NCI-H2196 (cell line): ENCODE data around the gene TUFT1.
"Not testable (repeated sequence)": the region's sequence is repeated elsewhere in the genome, so short reads cannot be mapped to it uniquely, and the experiment has no call there.

Experiments
- DNase-seq: peaks from one replicate; lab custom pipeline; 2025; ENCODE audit not compliant: unreplicated experiment; lab: John Stamatoyannopoulos, UW

TUFT1 gene

DNA sequence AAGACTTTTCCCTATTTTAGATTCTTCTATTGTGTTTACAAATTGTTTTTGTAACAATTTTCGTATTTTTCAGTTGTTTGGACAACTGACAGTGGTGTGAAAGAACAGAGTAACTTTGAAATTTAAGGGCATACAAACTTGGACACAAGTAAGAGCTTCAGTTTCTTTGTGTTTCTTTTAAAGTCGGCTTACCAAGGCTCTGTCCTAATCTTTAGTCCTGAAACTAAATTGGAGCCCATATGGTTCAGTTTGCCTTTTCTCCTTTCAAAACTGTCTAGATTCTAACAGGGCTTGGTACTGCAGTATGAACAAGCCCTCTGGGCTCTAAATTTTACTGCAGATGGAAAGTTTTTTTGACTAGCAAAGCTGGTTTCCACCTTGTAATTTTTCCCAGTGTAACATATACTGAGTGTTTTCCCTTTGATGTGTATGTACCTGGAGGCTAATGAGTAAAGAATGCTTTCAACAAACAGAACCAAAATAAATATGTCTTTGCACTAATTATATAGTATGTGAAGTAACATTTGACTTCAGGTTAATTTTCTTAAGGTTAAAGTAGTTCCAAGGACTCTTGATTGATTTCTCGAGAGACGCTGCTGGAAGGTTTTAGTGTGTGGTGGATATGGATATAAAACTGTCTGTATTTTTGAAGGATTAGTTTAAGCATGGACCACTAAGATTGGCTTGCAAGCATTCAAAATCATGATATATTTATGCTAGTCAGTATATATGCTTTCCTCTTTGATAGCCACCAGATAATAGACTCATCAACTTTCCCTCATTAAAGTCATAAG lies 75.8 kb downstream of the TUFT1 start:
- no peak for DNase-seq

DNA sequence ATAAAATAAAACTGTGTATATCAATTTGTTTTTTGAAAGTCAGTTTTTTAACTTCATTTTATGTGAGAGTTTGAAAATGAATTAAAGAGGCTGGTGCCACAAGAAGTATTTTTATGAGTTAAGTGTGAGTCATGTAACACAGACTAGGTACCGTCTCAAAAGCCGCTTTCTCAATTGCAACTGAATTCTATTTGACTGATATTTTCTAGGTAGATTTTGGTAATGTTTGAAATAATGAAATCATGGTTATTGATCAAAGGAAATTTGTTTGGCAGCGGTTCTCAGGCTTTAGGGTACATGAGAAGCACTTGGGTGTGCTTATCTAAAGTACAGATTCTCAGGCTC lies 76.4 kb downstream of the TUFT1 start:
- DNase-seq, result no peak

DNA sequence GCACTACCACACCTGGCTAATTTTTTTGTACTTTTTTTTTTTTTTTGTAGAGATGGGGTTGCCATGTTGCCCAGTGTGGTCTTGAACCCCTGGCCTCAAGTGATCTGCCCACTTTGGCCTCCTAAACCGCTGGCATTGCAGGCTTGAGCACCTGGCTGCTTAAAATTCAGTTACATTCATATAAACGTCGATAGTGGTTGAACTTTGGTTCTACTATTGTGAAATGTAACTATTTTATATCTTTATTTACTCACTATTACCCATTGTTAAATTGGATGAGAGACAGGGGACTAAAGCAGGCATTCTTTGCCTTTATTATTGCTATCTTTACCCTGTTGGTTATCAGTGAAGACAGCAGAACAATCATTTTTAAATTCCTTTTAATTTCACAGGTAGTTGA lies 77.9 kb downstream of the TUFT1 start:
- DNase-seq, result no peak

DNA sequence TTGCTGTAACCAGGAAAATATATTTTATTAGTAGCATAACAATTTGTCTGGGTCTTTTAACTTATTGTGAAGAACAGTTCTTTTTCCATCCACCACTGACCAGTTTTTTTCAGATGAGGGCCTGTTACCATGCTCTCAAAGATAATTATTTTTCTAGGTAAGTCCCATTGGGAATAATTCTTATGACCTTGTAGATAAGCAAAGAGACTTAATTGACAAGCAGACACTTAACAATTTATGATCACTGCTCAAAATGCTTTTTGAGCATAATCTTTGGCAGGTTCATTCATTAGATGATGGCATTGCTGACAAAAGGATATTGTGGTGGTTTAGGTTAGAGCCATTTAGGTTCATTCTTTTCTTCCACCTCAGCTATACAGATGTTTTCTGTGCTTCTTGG lies 78.4 kb downstream of the TUFT1 start:
- DNase-seq, result no peak

DNA sequence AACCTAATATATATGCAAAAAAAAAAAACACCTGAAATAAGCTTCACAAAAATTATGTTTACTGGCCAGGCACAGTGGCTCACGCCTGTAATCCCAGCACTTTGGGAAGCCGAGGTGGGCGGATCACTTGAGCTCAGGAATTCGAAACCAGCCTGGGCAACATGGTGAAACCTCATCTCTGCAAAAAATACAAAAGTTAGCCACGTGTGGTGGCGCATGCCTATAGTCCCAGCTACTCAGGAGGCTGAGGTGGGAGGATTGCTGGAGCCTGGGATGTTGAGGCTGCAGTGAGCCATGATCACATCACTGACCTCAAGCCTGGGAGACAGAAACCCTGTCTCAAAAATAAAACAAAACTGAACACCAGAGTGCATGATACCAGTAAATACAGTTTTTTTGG lies 78.9 kb downstream of the TUFT1 start:
- DNase-seq, result not testable (repeated sequence)

DNA sequence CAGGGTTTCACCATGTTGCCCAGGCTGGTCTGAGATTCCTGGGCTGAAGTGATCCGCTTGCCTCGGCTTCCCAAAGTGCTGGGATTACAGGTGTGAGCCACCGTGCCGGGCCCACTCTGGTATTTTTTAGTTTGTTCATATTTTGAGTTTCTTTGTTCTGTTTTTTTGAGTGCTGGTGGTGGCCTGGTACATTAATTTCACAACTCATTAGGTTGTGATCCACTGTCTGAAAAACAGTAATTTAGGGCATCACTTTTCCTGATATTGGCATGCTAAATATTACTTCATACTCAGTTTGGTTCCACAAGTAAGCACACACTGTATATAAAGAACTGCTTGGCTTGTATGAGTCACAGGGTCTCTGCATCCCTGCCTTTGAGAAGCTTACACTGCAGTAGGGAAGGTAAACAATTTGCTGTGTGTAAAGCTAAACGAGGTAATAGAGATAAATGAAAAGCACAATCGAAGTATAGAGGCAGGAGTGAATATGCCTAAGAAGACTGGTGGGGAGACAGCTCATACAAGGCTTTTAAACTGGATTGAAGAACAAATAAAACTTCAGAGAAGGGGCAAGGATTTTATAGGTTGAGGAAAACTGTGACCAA lies 79.5 kb downstream of the TUFT1 start:
- no peak for DNase-seq

DNA sequence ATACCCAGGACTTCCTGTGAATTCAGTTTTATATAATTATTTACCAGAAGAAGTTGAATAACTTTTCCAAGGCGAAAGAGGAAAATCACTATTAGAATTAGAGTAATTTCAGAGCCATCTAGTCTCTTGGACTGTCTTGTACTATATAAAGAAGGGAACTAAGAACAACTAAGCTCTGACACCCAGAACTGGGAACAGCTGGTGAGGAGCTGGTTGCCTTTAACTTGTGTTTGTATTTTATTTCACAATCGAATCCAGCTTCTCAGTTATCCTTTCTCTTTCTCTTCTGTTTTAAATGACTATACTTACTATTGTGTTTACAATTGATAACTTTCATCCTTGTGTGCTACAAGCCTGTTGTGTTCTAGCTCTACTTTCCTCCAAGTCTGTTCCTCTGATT lies 80.2 kb downstream of the TUFT1 start:
- DNase-seq, result no peak

DNA sequence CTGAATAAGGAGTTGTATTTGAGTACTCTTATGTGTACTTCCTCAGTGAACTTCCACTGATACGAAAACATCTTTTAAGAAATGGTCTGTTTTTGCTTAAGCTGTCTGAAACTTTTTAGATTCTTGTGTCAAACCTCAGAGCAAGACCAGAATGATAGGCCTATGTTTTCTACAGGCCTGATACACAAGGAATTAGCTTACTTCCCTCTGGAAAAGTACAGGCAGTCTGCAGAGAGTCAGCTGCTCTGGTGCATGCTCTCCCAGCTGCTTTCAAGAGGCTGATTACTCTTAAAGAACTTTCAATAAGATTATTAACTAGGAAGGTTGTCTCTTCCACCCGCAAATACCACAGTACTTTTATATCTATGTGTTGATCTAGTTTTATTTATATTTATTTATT lies 81.2 kb downstream of the TUFT1 start:
- no peak for DNase-seq

DNA sequence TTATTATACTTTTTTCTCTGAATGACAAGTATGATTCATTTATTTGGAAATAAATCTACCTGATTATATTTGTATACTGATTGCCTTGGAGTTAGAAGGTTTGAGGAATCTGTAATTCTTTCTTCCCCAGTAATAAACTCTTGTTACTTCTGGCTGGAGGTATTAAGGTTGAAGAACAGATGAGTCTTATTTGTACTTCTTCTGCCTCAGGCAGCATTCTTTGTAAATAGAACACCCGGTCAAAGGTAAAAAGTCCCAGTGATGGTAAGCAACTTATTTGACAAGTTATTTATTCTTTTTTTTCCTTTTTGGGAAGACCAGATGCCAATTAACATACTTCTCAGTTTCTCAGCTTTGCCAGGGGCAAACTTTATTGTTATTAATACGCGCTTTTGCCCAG lies 84.7 kb downstream of the TUFT1 start:
- no peak for DNase-seq

DNA sequence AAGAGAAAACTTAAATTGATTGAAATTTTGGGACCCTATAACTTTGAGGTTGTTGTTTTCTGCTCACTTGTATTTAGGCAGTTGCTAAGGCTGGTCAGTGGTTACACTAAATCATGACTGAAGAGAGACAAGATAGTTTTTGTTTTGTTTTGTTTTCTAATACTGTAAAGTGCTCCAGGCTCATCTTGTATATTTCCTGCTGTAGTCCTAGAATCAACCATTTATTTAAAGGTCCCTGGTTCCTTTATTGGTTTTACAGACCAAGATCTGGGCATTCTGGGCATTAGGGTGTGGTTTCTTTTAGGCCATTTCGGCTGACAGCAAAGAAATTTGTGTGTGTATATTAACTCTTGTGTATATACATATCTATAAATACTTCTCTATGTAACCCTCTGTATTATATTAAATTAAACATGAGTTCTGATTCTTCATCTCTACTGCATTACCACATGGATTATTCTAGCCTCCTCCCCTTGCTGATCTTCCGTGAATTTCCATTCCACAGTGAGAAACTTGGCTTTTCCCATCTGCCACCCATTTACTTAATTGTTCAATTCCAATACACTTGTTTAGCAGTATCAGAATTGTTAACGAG lies 86.7 kb downstream of the TUFT1 start:
- DNase-seq, result no peak

DNA sequence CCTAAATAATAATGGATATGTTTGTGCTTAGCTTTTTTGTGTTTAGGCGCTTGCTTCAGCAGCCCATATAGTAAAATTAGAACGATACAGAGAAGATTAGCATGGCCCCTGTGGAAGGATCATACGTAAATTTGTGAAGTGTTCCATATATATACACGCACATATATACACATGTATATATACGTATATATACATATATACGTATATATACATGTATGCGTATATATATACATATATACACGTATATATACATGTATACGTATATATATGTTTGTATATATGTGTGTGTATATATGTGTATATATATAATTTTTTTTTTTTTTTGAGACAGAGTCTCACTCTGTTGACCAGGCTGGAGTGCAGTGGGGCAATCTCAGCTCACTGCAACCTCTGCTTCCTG lies 89.2 kb downstream of the TUFT1 start:
- DNase-seq, result no peak
